GM18519 (cell line): ENCODE data around the gene LRRC59.
"Not testable (repeated sequence)": the region's sequence is repeated elsewhere in the genome, so short reads cannot be mapped to it uniquely, and the experiment has no call there.

Experiments used
- ATAC-seq: cut with Tn5 transposase; IDR thresholded peaks from one replicate; pipeline ENCODE4 v1.9.1; 2021; ENCODE audit warnings: mild to moderate bottlenecking, moderate library complexity; ENCODE audit not compliant: unreplicated experiment, low FRiP score

LRRC59 gene

GRCh38 chr17:50397111-50397918 is at the start of gene LRRC59:
LRRC59 (minus strand) TSS chr17:50397523; CDS start chr17:50397317, 206 bp downstream.
- ATAC-seq, result peak; percentile 94

- ATAC-seq, result no peak
Observed at GRCh38 chr17:50445730-50446325, 48.5 kb upstream of the LRRC59 start.

- ATAC-seq, result no peak
Observed at GRCh38 chr17:50444841-50445715, 47.8 kb upstream of the LRRC59 start.

- no peak for ATAC-seq
Observed at GRCh38 chr17:50443505-50443974, 46.2 kb upstream of the LRRC59 start.

- no peak for ATAC-seq
Observed at GRCh38 chr17:50440838-50441829, 43.8 kb upstream of the LRRC59 start.

- no peak for ATAC-seq
Observed at GRCh38 chr17:50440172-50440837, 43.0 kb upstream of the LRRC59 start.

- ATAC-seq, result no peak
Observed at GRCh38 chr17:50439008-50439407, 41.7 kb upstream of the LRRC59 start.

- ATAC-seq, result no peak
Observed at GRCh38 chr17:50437409-50437808, 40.1 kb upstream of the LRRC59 start.

- ATAC-seq, result no peak
Observed at GRCh38 chr17:50432125-50432762, 34.9 kb upstream of the LRRC59 start.

GRCh38 chr17:50430821-50431618 is 33.7 kb upstream of the LRRC59 start:
- no peak for ATAC-seq

GRCh38 chr17:50429793-50430192 is 32.5 kb upstream of the LRRC59 start:
- ATAC-seq, result no peak

- no peak for ATAC-seq
Observed at GRCh38 chr17:50428831-50429424, 31.6 kb upstream of the LRRC59 start.

GRCh38 chr17:50428126-50428525 is 30.8 kb upstream of the LRRC59 start:
- ATAC-seq, result not testable (repeated sequence)

GRCh38 chr17:50426814-50427787 is 29.8 kb upstream of the LRRC59 start:
- no peak for ATAC-seq

- no peak for ATAC-seq
Observed at GRCh38 chr17:50426472-50426782, 29.1 kb upstream of the LRRC59 start.

GRCh38 chr17:50425682-50426471 is 28.6 kb upstream of the LRRC59 start, which contains the start of gene ACSF2:
ACSF2 (plus strand) TSS chr17:50426218; CDS start chr17:50426262, 44 bp downstream.
- no peak for ATAC-seq
